Thoracic aorta (tissue), 2 donors: ENCODE results near the gene LIMA1. TPM values are rescaled to one million over a fixed set of nuclear protein-coding genes. Genes with fewer than 3 reads are reported as not detected.

ENCODE experiments used
- ATAC-seq: fragments of 150-250 bp; one replicate; pipeline ENCODE4 v1.8.0; 2017; ENCODE audit warnings: low read depth; ENCODE audit not compliant: insufficient number of reproducible peaks, low FRiP score
- DNase-seq: peaks from one replicate; pipeline ENCODE4 v3.0.0-alpha.2; 2020; ENCODE audit warnings: low spot score
- H3K27ac ChIP-seq, 2 donors: fragments of 200-600 bp; sonication (generic); 1 replicate in 1 of 2; 2 replicates in 1 of 2; pipeline ENCODE4 v1.5.1; 2016; ENCODE audit warnings: mild to moderate bottlenecking in 2 of 2, moderate library complexity in 2 of 2
- H3K27me3 ChIP-seq: fragments of 200-600 bp; sonication (generic); replicated peaks from 2 replicates; pipeline ENCODE4 v1.6.0; 2016; ENCODE audit warnings: mild to moderate bottlenecking; ENCODE audit not compliant: insufficient read depth
- H3K36me3 ChIP-seq: fragments of 200-600 bp; sonication (generic); one replicate; pipeline ENCODE4 v1.5.1; 2016
- H3K4me1 ChIP-seq, 2 donors: fragments of 200-600 bp; sonication (generic); 1 replicate in 1 of 2; 2 replicates in 1 of 2; pipeline versions ENCODE4 v1.5.1 to v1.6.0; 2016; ENCODE audit warnings: low read depth in 2 of 2, mild to moderate bottlenecking in 1 of 2; ENCODE audit not compliant: control insufficient read depth in 1 of 2
- H3K4me3 ChIP-seq: fragments of 200-600 bp; sonication (generic); 2 replicates; pipeline ENCODE4 v1.5.1; 2016; ENCODE audit warnings: mild to moderate bottlenecking
- H3K9me3 ChIP-seq: fragments of 200-600 bp; sonication (generic); 2 replicates; pipeline ENCODE4 v1.5.1; 2016
- CTCF ChIP-seq: fragments of 200-600 bp; sonication (generic); IDR thresholded peaks from one replicate; pipeline ENCODE4 v1.5.1; 2019; ENCODE audit warnings: antibody characterized with exemption
- total RNA-seq, 2 donors: library from RNA; depleted of rRNA; stranded (reverse); fragments of >200 nt; gene quantifications; one replicate each; pipeline versions ENCODE4 v1.1.0 to v1.2.3, GENCODE V29; 2016

LIMA1 gene
- total RNA-seq, 2 donors from 2014 or later: 103 to 194 TPM

- TF ChIP-seq CTCF: no peak
- Histone ChIP-seq H3K4me1 (peaks cover 6 to 8% of the 10 kb centered on the region in 2 donors), H3K4me3 (no peak overlapping the region), H3K36me3 (no peaks in the 10 kb centered on the region), H3K27me3 (no peaks in the 10 kb centered on the region), H3K9me3 (no peaks in the 10 kb centered on the region), H3K27ac (no peak overlapping the region)
- no peak for ATAC-seq
- DNase-seq: no peak
Observed at GRCh38 chr12:50263832-50264231, 19.5 kb downstream of the LIMA1 start.

DNA sequence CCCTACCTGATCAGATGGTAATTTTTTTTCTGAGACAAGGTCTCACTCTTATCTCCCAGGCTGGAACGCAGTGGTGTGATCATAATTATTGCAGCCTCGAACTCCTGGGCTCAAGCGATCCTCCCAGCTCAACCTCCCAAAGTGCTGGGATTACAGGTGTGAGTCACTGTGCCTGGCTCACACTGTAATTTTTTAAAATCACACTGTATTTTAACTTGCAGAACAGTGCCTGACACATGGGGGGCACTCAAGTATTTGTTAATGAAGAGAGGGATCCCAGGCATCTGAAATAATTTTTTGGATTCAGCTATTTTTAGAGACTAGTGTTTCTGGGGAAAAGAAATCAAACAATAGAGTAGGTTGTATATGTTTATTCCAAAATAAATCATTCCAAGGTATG lies 21.7 kb downstream of the LIMA1 start:
- Histone ChIP-seq H3K4me1 (peaks cover 19 to 25% of the 10 kb centered on the region in 2 donors), H3K9me3 (no peaks in the 10 kb centered on the region), H3K27ac (no peak overlapping the region), H3K4me3 (no peak overlapping the region), H3K36me3 (no peaks in the 10 kb centered on the region), H3K27me3 (no peaks in the 10 kb centered on the region)
- DNase-seq (no peak), ATAC-seq (no peak)
- TF ChIP-seq CTCF: no peak

GRCh38 chr12:50258167-50258551 lies 25.2 kb downstream of the LIMA1 start:
- peaks cover 19 to 38% of the 10 kb centered on the region in 2 donors for H3K4me1 ChIP-seq
- peak overlapping the region; percentile 11 to 42 for H3K27ac ChIP-seq
- no peaks in the 10 kb centered on the region for H3K9me3 ChIP-seq
- no peaks in the 10 kb centered on the region for H3K27me3 ChIP-seq
- no peak overlapping the region for H3K4me3 ChIP-seq
- TF ChIP-seq CTCF: no peak
- DNase-seq: no peak
- ATAC-seq: no peak
- H3K36me3 ChIP-seq: no peaks in the 10 kb centered on the region

- no peak for DNase-seq
- H3K4me3 ChIP-seq: no peak overlapping the region
Observed at GRCh38 chr12:50257236-50258166, 25.8 kb downstream of the LIMA1 start.

More at GRCh38 chr12:50257236-50258166, 25.8 kb downstream of the LIMA1 start:
- Histone ChIP-seq H3K27ac (peak overlapping the region; percentile 11 to 42), H3K9me3 (no peaks in the 10 kb centered on the region), H3K4me1 (peaks cover 19 to 37% of the 10 kb centered on the region in 2 donors), H3K27me3 (no peaks in the 10 kb centered on the region), H3K36me3 (no peaks in the 10 kb centered on the region)
- no peak for ATAC-seq
- no peak for TF ChIP-seq CTCF
